Measurements from ENCODE around the gene PTEN. TPM values are rescaled to one million over a fixed set of nuclear protein-coding genes. Genes with fewer than 3 reads are reported as not detected.

PTEN gene
- total RNA-seq, 1 donor from 2014 or later: 71.0 TPM

- Mint-ChIP-seq H3K4me1 (ENCODE audit: unreplicated experiment) (peaks cover 35% of the 10 kb centered on the region), H3K27ac (ENCODE audit: unreplicated experiment) (no peak overlapping the region), H3K9me3 (ENCODE audit: unreplicated experiment) (no peaks in the 10 kb centered on the region), H3K27me3 (ENCODE audit: unreplicated experiment) (peaks cover 3% of the 10 kb centered on the region), H3K36me3 (ENCODE audit: low read depth, unreplicated experiment) (peaks cover 5% of the 10 kb centered on the region), H3K4me3 (ENCODE audit: unreplicated experiment) (no peak overlapping the region)
- TF ChIP-seq, protein P1, sequence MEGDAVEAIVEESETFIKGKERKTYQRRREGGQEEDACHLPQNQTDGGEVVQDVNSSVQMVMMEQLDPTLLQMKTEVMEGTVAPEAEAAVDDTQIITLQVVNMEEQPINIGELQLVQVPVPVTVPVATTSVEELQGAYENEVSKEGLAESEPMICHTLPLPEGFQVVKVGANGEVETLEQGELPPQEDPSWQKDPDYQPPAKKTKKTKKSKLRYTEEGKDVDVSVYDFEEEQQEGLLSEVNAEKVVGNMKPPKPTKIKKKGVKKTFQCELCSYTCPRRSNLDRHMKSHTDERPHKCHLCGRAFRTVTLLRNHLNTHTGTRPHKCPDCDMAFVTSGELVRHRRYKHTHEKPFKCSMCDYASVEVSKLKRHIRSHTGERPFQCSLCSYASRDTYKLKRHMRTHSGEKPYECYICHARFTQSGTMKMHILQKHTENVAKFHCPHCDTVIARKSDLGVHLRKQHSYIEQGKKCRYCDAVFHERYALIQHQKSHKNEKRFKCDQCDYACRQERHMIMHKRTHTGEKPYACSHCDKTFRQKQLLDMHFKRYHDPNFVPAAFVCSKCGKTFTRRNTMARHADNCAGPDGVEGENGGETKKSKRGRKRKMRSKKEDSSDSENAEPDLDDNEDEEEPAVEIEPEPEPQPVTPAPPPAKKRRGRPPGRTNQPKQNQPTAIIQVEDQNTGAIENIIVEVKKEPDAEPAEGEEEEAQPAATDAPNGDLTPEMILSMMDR (IDR thresholded peaks at IDR 0.05; ENCODE audit: unreplicated experiment): no peak
- DNase-seq (ENCODE audit: low spot score): no peak
Measured at GRCh38 chr10:87928996-87929395, 65.6 kb downstream of the PTEN start.

DNA sequence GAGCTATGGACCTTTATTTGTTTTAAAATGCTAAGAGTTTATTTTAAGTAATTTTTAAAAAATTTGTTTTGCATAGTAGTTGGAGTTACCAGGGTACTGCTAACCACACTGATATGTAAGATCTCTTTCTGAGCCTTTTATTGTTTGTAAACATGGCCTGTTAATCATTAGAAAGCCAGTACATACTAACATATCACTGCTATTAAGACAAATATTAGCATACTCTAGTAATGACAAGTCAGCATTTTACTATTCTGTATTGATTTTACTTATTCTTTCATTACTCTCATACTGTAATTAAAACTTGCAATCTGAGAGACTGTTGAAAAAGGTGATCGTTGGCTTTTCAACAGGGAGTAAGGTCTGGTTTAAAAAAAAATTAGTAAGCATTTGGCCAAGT is 66.7 kb downstream of the PTEN start:
- H3K27me3 Mint-ChIP-seq (ENCODE audit: unreplicated experiment): peaks cover 3% of the 10 kb centered on the region
- no peak for DNase-seq (ENCODE audit: low spot score)
- no peaks in the 10 kb centered on the region for H3K9me3 Mint-ChIP-seq (ENCODE audit: unreplicated experiment)
- no peak overlapping the region for H3K4me3 Mint-ChIP-seq (ENCODE audit: unreplicated experiment)
- peaks cover 9% of the 10 kb centered on the region for H3K36me3 Mint-ChIP-seq (ENCODE audit: low read depth, unreplicated experiment)
- H3K27ac Mint-ChIP-seq (ENCODE audit: unreplicated experiment): no peak overlapping the region
- TF ChIP-seq, protein P1 (IDR thresholded peaks at IDR 0.05; ENCODE audit: unreplicated experiment): no peak
- peaks cover 35% of the 10 kb centered on the region for H3K4me1 Mint-ChIP-seq (ENCODE audit: unreplicated experiment)

- no peak overlapping the region for H3K4me3 Mint-ChIP-seq (ENCODE audit: unreplicated experiment)
- no peak for DNase-seq (ENCODE audit: low spot score)
- peaks cover 17% of the 10 kb centered on the region for H3K36me3 Mint-ChIP-seq (ENCODE audit: low read depth, unreplicated experiment)
- no peak overlapping the region for H3K27ac Mint-ChIP-seq (ENCODE audit: unreplicated experiment)
- peaks cover 25% of the 10 kb centered on the region for H3K4me1 Mint-ChIP-seq (ENCODE audit: unreplicated experiment)
- no peaks in the 10 kb centered on the region for H3K9me3 Mint-ChIP-seq (ENCODE audit: unreplicated experiment)
- TF ChIP-seq, protein P1 (IDR thresholded peaks at IDR 0.05; ENCODE audit: unreplicated experiment): no peak
- H3K27me3 Mint-ChIP-seq (ENCODE audit: unreplicated experiment): peaks cover 3% of the 10 kb centered on the region
Measured at GRCh38 chr10:87930934-87931835, 67.8 kb downstream of the PTEN start.

DNA sequence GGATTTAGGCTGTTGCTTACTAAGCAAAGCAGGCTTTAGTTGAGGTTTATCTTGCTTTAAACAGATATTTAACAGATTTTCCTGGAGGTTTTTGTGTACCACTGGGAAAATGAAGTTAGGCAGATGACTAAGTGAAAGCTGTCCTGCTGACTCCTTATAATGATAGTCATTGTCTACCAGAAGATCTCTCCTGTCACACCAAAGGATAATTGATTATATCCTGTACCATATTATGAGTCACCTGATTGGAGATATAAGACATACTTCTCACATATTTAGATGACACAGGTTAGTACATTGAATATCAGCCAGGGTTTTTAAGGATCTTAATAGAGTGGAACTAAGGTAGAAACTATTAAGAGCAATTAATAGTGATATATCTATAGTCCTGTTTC is 68.4 kb downstream of the PTEN start:
- Mint-ChIP-seq H3K4me1 (ENCODE audit: unreplicated experiment) (peaks cover 19% of the 10 kb centered on the region), H3K36me3 (ENCODE audit: low read depth, unreplicated experiment) (peaks cover 14% of the 10 kb centered on the region), H3K27me3 (ENCODE audit: unreplicated experiment) (peaks cover 3% of the 10 kb centered on the region), H3K9me3 (ENCODE audit: unreplicated experiment) (no peaks in the 10 kb centered on the region), H3K4me3 (ENCODE audit: unreplicated experiment) (no peak overlapping the region), H3K27ac (ENCODE audit: unreplicated experiment) (no peak overlapping the region)
- no peak for DNase-seq (ENCODE audit: low spot score)
- TF ChIP-seq, protein P1 (IDR thresholded peaks at IDR 0.05; ENCODE audit: unreplicated experiment): no peak

All from endothelial cell (in vitro differentiated cells).